ENCODE results near the gene TSTD2.
"Not testable (repeated sequence)": the region's sequence is repeated elsewhere in the genome, so short reads cannot be mapped to it uniquely, and the experiment has no call there.

Gene TSTD2

GRCh38 chr9:97581590-97581989, 51.6 kb downstream of the TSTD2 start:
- not testable (repeated sequence) for DNase-seq

- DNase-seq, result no peak
These were observed 53.3 kb downstream of the TSTD2 start for GRCh38 chr9:97579914-97580313.

GRCh38 chr9:97578846-97579245, 54.3 kb downstream of the TSTD2 start:
- DNase-seq, result no peak

- DNase-seq, result no peak
These were observed 56.1 kb downstream of the TSTD2 start for GRCh38 chr9:97577051-97577450.

- no peak for DNase-seq
These were observed 57.4 kb downstream of the TSTD2 start for GRCh38 chr9:97575673-97576200.

GRCh38 chr9:97574921-97575672, 58.1 kb downstream of the TSTD2 start:
- not testable (repeated sequence) for DNase-seq

GRCh38 chr9:97574101-97574571, 59.0 kb downstream of the TSTD2 start:
- not testable (repeated sequence) for DNase-seq

GRCh38 chr9:97573482-97574073, 59.6 kb downstream of the TSTD2 start:
- no peak for DNase-seq

- DNase-seq, result no peak
These were observed 60.2 kb downstream of the TSTD2 start for GRCh38 chr9:97572892-97573365.

GRCh38 chr9:97572196-97572891, 60.8 kb downstream of the TSTD2 start:
- DNase-seq, result no peak

GRCh38 chr9:97571664-97572063, 61.5 kb downstream of the TSTD2 start:
- DNase-seq, result no peak

GRCh38 chr9:97570899-97571298, 62.3 kb downstream of the TSTD2 start:
- no peak for DNase-seq

GRCh38 chr9:97568461-97569275, 64.5 kb downstream of the TSTD2 start:
- DNase-seq, result no peak

GRCh38 chr9:97567894-97568202, 65.3 kb downstream of the TSTD2 start:
- no peak for DNase-seq

GRCh38 chr9:97567182-97567893, 65.8 kb downstream of the TSTD2 start:
- no peak for DNase-seq

- DNase-seq, result no peak
These were observed 67.9 kb downstream of the TSTD2 start for GRCh38 chr9:97565262-97565661.

GRCh38 chr9:97564291-97565175, 68.6 kb downstream of the TSTD2 start:
- no peak for DNase-seq

- DNase-seq, result no peak
These were observed 69.6 kb downstream of the TSTD2 start for GRCh38 chr9:97563458-97564135.

GRCh38 chr9:97562542-97562941, 70.6 kb downstream of the TSTD2 start:
- no peak for DNase-seq

- no peak for DNase-seq
These were observed 71.7 kb downstream of the TSTD2 start for GRCh38 chr9:97561501-97561900.
